ENCODE data around the gene OGFOD3.

Gene OGFOD3

GRCh38 chr17:82446649-82447048 lies 28.3 kb upstream of the OGFOD3 start:
- DNase-seq (ENCODE audit: low spot score), result no peak

- no peak for DNase-seq (ENCODE audit: low spot score)
These were observed 27.7 kb upstream of the OGFOD3 start for GRCh38 chr17:82446124-82446523.

DNA sequence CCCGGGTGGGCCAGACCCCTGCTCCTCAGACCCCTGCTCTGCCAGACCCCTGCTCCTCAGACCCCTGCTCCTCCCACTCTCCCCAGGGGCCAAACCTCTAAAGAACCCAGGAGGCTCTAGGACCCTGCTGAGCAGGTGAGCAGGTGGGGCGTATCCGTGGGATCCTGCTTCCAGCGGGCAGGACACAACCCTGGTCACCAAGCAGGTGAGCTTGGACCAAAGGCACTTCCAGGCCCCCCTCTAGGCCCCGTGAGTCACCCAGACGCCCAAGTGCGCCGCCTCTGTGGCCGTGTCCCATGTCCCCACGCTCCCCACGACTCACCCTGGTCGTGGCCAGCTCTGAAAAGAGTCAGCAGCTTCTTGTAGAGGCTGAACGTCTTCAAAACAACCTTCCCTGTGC lies 27.2 kb upstream of the OGFOD3 start:
- no peak for DNase-seq (ENCODE audit: low spot score)

DNA sequence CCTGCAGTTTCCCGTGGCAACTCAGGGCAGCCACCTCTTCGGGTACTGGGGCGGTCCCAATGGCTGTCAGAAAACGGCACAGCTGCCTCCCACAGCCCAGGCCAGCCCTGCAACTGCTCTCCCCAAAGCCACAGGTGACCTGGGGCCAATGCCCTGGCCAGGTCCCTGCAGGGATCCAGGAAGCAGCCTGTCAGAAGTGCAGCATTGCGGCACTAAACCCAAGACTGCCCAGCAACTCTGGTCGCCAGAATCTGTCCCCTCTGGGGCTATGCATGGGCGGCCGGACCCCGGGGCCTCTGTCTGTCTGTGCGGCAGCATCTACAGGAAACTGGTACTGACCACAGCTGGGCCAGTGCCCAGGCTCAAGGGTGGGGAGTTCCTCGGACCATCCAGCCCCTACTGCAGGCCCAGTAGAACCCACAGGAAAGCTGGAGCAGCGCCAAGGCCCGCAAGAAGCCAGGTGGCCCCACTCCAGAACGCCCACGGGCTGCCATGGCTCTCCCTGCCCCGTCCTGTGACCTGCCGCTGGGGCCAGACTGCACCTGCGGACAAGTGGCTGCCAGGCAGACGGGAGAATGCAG lies 26.6 kb upstream of the OGFOD3 start:
- no peak for DNase-seq (ENCODE audit: low spot score)

DNA sequence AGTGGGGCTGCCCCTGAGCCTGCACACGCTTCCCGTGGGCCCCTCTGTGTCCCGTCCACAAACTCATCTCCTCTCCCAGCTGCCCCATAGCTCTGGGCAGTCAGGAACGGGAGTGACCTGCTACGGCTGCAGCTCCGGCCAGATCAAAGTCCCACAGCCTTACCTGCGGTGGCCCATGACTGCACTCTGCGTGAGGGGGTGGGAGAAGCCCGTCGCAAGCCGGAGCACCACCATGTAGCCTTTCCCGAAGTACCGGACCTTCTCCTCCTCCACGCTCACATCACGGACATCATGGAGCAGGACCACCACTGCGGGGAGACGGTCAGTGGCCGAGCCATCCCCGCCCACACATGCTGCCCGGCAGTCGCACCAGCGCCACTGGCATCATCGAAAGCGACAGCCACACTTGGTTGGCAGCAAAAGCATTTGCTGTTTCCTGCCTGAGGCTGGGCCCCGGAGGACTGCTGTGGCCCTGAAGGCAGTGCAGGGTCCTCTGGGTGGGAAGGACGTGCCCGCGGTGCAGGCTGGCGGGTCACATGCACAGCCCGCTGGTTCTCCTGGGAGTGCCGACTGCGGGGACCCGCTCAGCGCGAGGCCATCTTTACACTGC lies 26.0 kb upstream of the OGFOD3 start:
- no peak for DNase-seq (ENCODE audit: low spot score)

GRCh38 chr17:82443465-82444283 lies 25.3 kb upstream of the OGFOD3 start:
- no peak for DNase-seq (ENCODE audit: low spot score)

DNA sequence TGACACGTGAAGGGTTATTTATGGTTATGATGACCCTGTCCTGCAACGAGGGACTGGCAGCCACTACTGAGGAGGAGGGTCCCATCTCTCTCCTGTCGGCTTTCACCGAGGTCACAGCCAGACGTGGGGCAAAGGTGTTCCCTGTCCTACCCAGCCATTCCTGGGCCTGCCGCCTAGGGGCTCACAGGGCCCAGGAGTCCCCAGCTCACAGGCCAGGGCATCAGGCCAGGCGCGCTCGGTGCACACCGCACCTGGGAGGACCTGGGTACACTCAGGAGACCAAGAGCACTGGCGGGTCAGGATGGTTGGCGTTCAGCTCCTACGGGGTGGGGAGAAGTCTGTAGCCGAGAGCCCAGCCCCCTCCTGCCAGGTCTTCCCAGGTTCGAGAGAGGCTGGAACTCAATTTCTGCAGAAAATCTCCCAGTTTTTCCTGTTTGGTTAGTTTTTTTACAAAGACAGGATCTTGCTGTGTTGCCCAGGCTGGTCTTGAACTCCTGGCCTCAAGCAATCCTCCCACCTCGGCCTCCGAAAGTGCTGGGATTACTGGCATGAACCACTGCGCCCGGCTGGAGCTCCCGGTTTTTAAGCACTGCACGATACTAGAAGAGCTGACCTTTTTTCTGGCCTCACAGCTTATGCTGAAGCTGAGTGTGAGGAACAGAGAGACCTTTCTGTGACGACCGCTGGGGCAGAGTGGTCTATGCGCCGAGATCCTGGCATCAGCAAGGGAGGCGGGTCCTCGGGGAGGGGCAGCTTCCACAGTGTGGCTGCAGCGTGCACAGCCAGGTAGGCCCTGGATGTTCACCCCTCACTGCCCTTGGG lies 24.5 kb upstream of the OGFOD3 start:
- no peak for DNase-seq (ENCODE audit: low spot score)

GRCh38 chr17:82441691-82442487 lies 23.5 kb upstream of the OGFOD3 start:
- no peak for DNase-seq (ENCODE audit: low spot score)

DNA sequence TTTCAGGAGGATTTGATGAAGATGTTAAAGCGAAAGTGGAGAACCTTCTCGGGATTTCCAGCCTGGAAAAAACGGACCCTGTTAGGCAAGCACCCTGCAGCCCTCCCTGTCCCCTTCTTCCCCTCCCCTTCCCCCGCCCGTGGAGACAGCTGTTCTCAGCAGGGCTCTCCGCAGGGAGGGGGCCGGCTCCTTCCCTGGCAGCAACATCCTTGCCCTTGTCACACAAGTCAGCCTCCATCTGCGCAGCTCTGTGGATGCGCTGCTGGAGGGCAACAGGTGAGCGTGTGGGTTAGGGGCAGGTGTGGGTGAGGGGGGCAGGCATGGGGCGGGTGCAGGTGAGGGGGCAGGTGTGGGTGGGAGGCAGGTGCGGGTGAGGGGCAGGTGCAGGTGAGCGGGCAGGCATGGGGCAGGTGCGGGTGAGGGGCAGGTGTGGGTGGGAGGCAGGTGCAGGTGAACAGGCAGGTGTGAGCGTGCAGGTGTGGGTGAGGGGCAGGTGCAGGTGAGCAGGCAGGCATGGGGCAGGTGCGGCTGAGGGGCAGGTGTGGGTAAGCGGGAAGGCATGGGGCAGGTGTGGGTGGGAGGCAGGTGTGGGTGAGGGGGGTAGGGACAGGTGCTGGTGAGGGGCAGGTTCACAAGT lies 22.7 kb upstream of the OGFOD3 start:
- no peak for DNase-seq (ENCODE audit: low spot score)

GRCh38 chr17:82440469-82440981 lies 22.1 kb upstream of the OGFOD3 start:
- DNase-seq (ENCODE audit: low spot score), result no peak

GRCh38 chr17:82439829-82440365 lies 21.5 kb upstream of the OGFOD3 start:
- DNase-seq (ENCODE audit: low spot score), result no peak

GRCh38 chr17:82439194-82439828 lies 20.9 kb upstream of the OGFOD3 start:
- no peak for DNase-seq (ENCODE audit: low spot score)

DNA sequence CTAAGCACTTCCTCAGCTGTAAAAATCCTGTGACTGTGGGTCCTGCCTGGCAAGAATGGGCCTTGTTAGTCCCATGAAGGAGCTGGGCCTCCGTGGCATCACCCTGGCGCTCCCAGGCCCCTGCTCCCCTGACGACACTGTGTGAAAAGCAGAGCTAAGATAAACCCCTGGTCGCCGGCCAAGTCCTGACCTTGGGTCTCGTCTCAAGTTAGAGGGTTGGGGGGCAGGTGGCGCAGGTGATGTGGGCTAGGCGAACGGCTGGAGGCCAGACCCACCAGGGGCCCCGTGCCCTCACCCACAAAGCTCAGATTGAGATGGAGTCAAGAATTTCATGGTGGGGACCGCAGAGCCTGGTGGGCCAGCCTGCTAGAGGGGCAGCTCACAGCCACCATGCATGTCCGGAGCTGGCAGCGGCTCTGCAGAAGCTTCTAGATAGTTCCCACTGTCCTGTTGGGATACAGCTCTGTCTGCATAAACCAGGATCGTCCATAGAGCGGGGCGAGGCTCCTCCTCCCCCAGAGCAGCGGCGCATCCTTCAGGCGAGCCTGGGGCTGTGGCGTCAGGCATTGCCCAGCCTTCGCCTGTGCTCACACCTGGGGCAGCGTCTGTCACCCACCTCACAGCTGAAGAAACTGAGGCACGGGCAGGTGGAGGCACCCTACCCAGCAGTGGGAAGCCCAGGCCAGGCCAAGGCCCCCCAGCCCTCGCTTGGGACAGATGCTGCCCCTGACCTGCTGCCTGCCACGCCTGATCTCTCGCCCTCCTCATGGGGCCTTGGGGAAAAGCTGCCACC lies 20.2 kb upstream of the OGFOD3 start:
- no peak for DNase-seq (ENCODE audit: low spot score)

GRCh38 chr17:82437325-82437668 lies 18.9 kb upstream of the OGFOD3 start:
- DNase-seq (ENCODE audit: low spot score), result no peak

GRCh38 chr17:82436601-82437324 lies 18.4 kb upstream of the OGFOD3 start:
- DNase-seq (ENCODE audit: low spot score), result no peak

DNA sequence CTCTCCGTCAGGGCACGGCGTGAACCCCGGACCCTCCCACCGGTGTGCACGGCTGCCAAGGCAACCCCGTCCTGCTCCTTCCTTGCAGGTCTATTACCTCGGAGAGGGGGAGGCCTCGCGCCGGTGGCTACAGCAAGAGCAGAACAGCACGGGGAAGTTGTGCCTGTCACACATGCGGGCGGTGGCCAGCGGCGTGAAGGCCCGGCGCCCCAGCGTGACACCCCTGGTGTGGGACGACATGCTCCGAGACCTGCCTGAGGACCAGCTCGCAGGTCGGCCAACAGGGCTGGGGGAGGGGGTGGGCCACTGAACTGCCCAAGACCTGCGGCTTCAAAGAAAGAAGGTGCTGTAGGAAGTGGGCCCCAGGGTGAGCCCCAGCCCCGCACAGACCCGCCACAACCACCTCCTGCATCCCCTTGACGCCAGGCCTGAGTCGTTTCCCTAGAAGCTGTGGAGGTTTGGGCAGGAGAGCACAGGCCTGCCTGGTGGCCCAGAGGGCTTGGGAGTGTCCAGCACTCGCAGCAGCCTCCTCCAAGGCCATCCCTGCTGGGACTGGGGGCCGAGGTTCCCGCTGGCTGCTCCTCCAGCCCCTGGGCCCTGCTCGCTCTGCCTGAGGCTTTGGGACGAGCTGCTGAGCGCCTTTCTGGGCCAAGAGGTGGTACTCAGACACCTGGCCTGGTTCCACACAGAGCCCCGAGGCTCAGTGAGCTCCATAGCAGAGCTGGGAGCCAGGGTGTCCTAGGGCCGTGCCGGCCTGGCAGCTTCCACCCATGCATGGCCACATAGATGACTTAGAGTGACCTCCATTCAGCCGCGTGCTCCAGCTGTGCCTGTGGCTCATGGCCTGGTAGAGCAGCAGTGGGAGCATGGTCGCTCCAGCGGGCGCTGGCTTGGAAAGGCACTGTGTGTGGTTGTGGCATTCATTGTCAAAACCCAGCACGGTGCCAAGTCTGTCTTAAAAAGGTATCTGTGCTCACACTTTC lies 17.5 kb upstream of the OGFOD3 start:
- DNase-seq (ENCODE audit: low spot score), result no peak

DNA sequence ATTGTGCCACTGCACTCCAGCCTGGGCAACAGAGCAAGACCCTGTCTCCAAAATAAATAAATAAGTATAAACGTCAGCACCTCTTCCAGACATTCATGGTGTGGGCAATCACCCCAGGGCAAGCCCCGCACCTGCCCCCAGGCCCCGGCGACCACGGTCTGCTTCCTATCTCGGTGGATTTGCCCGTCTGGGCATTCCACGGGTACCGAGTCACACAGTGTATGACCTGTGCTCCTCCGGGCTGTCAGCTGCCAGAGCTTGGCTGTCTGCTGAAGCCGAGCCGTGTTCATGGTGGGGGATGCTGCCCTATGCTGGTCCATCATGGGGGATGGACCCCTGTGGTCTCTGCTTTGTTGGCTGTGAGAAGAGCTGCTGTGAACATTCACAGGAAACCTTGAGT lies 16.7 kb upstream of the OGFOD3 start:
- DNase-seq (ENCODE audit: low spot score), result no peak

DNA sequence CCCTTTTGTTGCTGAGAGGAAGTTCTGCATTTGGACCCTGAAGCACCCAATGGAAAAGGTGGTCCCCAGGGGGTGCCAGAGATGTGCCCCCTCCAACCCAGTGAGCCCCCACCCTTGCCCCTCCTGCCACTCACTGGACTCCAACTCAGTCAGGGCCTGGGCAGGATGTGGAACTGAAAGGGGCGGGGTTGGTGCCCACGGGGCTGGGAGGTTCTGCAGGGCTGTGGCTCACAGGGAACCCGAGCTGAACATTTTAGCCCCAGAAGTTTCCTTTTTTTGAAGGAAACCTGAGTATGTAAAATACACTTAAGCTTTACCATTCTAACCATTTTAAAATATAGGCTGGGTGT lies 15.8 kb upstream of the OGFOD3 start:
- DNase-seq (ENCODE audit: low spot score), result no peak

All from RKO (cell line).